GM12878 (cell line): Measurements from ENCODE around the gene C9. TPM values are rescaled to one million over a fixed set of nuclear protein-coding genes. Genes with fewer than 3 reads are reported as not detected.

Experiments used
- ATAC-seq: fragments of 200-7000 bp; cut with Tn5 transposase; 3 replicates; pipeline ENCODE4 v1.9.1; 2020; ENCODE audit warnings: mild to moderate bottlenecking, moderate library complexity
- BruUV-seq: library from RNA; stranded (reverse); fragments of 400-500 nt; replicated peaks from 2 replicates; lab custom pipeline; 2021; lab: Mats Ljungman, UMichigan
- CTCF ChIA-PET: fragments of 300-600 bp; sonication (Branson Sonifier 250); formaldehyde crosslinking; extraction: SDS; loops from one replicate; lab custom pipeline; 2021; ENCODE audit warnings: inconsistent platforms; lab: Yijun Ruan, JAX
- POLR2A ChIA-PET: fragments of 350-600 bp; formaldehyde crosslinking; extraction: SDS; loops from one replicate; lab custom pipeline; 2021; ENCODE audit warnings: inconsistent platforms; lab: Charles Lee
- RAD21 ChIA-PET: fragments of 300-600 bp; sonication (Branson Sonifier 250); formaldehyde crosslinking; loops from one replicate; lab custom pipeline; 2023; ENCODE audit warnings: antibody characterized with exemption; ENCODE audit not compliant: unreplicated experiment; lab: Charles Lee
- SMC1A ChIA-PET: fragments of 300-600 bp; sonication (Branson Sonifier 250); formaldehyde crosslinking; loops from one replicate; lab custom pipeline; 2023; ENCODE audit not compliant: unreplicated experiment, uncharacterized antibody; lab: Charles Lee
- DNase-seq: peaks from one replicate; pipeline ENCODE4 v3.0.0-alpha.2; 2011; ENCODE audit warnings: low read depth, low spot score
- FAIRE-seq: peaks from 3 replicates; lab custom pipeline; 2011; peaks lifted over from hg19 to GRCh38; lab: Jason Lieb, UNC
- H2AFZ ChIP-seq: 2 replicates; pipeline ENCODE4 v1.6.0; 2011; ENCODE audit warnings: low read depth, low read length, control low read depth; ENCODE audit not compliant: control insufficient read depth
- H3K27ac ChIP-seq: 2 replicates; pipeline ENCODE4 v1.5.1; 2011; ENCODE audit warnings: control low read depth; ENCODE audit not compliant: control insufficient read depth, insufficient read depth
- H3K27me3 ChIP-seq, 2 experiments: replicated peaks in 1 of 2; 2 replicates each; pipeline versions ENCODE4 v1.6.0 to v1.6.1; 2011; ENCODE audit warnings: low read length in 1 of 2; ENCODE audit not compliant: control insufficient read depth in 2 of 2, insufficient read depth in 2 of 2
- H3K36me3 ChIP-seq, 2 experiments: 2 replicates each; pipeline ENCODE4 v1.5.1; 2011; ENCODE audit warnings: low read length in 1 of 2; ENCODE audit not compliant: control insufficient read depth in 2 of 2, insufficient read depth in 2 of 2
- H3K4me1 ChIP-seq: 2 replicates; pipeline ENCODE4 v1.6.1; 2011; ENCODE audit warnings: mild to moderate bottlenecking, low read length, moderate library complexity, mixed read lengths; ENCODE audit not compliant: control insufficient read depth, insufficient read depth
- H3K4me2 ChIP-seq: 2 replicates; pipeline ENCODE4 v1.6.0; 2011; ENCODE audit warnings: control low read depth; ENCODE audit not compliant: control insufficient read depth, insufficient read depth
- H3K4me3 ChIP-seq: fragments of 200-600 bp; sonication (generic); 2 replicates; pipeline ENCODE4 v1.5.1; 2016
- H3K79me2 ChIP-seq: 2 replicates; pipeline ENCODE4 v1.6.0; 2011; ENCODE audit warnings: low read length; ENCODE audit not compliant: control insufficient read depth, insufficient read depth
- H3K9ac ChIP-seq: 2 replicates; pipeline ENCODE4 v1.8.0; 2011; ENCODE audit warnings: low read length, control low read depth, mixed read lengths; ENCODE audit not compliant: control insufficient read depth, insufficient read depth
- H3K9me3 ChIP-seq: replicated peaks from 3 replicates; pipeline ENCODE4 v1.5.1; 2011; ENCODE audit warnings: mild to moderate bottlenecking, low read length; ENCODE audit not compliant: control insufficient read depth, insufficient read depth
- H4K20me1 ChIP-seq: 2 replicates; pipeline ENCODE4 v1.6.0; 2011; ENCODE audit not compliant: control insufficient read depth, insufficient read depth
- CBX5 ChIP-seq: sonication (generic); IDR thresholded peaks from 2 replicates; pipeline ENCODE4 v1.6.1; 2016; ENCODE audit warnings: low read depth, moderate library complexity, mild to moderate bottlenecking, inconsistent platforms
- KAT2A ChIP-seq: conservative IDR thresholded peaks from 2 replicates; pipeline ENCODE4 v1.6.1; 2011; ENCODE audit warnings: low read depth, low read length; ENCODE audit not compliant: control insufficient read depth
- MYC ChIP-seq: IDR thresholded peaks from 2 replicates; pipeline ENCODE4 v1.6.1; 2011; ENCODE audit warnings: mild to moderate bottlenecking, low read length, moderate library complexity, inconsistent platforms; ENCODE audit not compliant: insufficient read depth, insufficient replicate concordance, insufficient read length, severe bottlenecking
- NFXL1 ChIP-seq: fragments of 450-650 bp; IDR thresholded peaks from 2 replicates; pipeline ENCODE4 v1.6.1; 2017; ENCODE audit warnings: antibody characterized with exemption, mild to moderate bottlenecking, borderline replicate concordance
- RB1 ChIP-seq: fragments of 450-650 bp; formaldehyde crosslinking; IDR thresholded peaks from 2 replicates; pipeline ENCODE4 v1.6.1; 2017; ENCODE audit warnings: mild to moderate bottlenecking, borderline replicate concordance
- SIX5 ChIP-seq: IDR thresholded peaks from 2 replicates; pipeline ENCODE4 v1.6.1; 2011; ENCODE audit warnings: mild to moderate bottlenecking, low read depth, low read length, moderate library complexity; ENCODE audit not compliant: severe bottlenecking
- SKIL ChIP-seq: fragments of 450-650 bp; IDR thresholded peaks from 2 replicates; pipeline ENCODE4 v1.6.1; 2017; ENCODE audit warnings: mild to moderate bottlenecking, low read depth, inconsistent platforms; ENCODE audit not compliant: poor library complexity, severe bottlenecking
- TCF7 ChIP-seq: IDR thresholded peaks from 2 replicates; pipeline ENCODE4 v1.6.1; 2014; ENCODE audit warnings: antibody characterized with exemption, borderline replicate concordance
- WGBS: methylation state at CpG from one replicate; pipeline ENCODE4 v1.1.6; 2016; ENCODE audit warnings: low lambda C conversion rate; ENCODE audit not compliant: insufficient replicate concordance, insufficient coverage; ENCODE audit errors: missing lambda C conversion rate; 5-methylcytosine and 5-hydroxymethylcytosine counted together
- in situ Hi-C: fragments of 300-500 bp; cut with MboI; formaldehyde crosslinking; loops from 9 replicates; pipeline ENCODE4 v1.14.3; 2018; ENCODE audit warnings: mixed read lengths
- intact Hi-C: fragments of 100-400 bp; cut with micrococcal nuclease; formaldehyde crosslinking; loops from one replicate; pipeline ENCODE4 v1.14.2; 2022; ENCODE audit not compliant: unreplicated experiment
- polyA plus RNA-seq, 11 experiments: library from polyadenylated mRNA; depleted of rRNA in 4 of 11; unstranded in 6 of 11; stranded (reverse) in 5 of 11; fragments of >200 nt; fragmentation: Nextera tagmentation in 4 of 11; fragmentation: Illumina TruSeq in 1 of 11; extraction: Ambion mirVana in 4 of 11; extraction: Trizol in 1 of 11; gene quantifications; 1 replicate in 1 of 11; 2 replicates in 10 of 11; pipeline versions ENCODE4 v1.2.1 to v1.2.3, GENCODE V29; 2011 to 2016; ENCODE audit warnings: inconsistent platforms in 2 of 11, missing spikeins in 2 of 11, low read depth in 1 of 11
- total RNA-seq, 4 experiments: library from RNA; depleted of rRNA in 3 of 4; stranded (reverse); fragments of >200 nt in 3 of 4; fragmentation: Illumina TruSeq in 1 of 4; extraction: Trizol in 1 of 4; gene quantifications; 2 replicates each; pipeline versions ENCODE4 v1.2.1 to v1.2.3, GENCODE V29; 2013 to 2021
- TF ChIP-seq, protein P1 (sequence below): fragments of 450-650 bp; IDR thresholded peaks from 2 replicates; pipeline ENCODE4 v1.6.1; 2017; ENCODE audit warnings: mild to moderate bottlenecking, moderate library complexity
- TF ChIP-seq, protein P2 (sequence below): fragments of 450-650 bp; IDR thresholded peaks from 2 replicates; pipeline ENCODE4 v1.6.1; 2018; ENCODE audit warnings: borderline replicate concordance, mild to moderate bottlenecking; ENCODE audit not compliant: partially characterized antibody
- TF ChIP-seq, protein P3 (sequence below), 3 experiments: IDR thresholded peaks in 2 of 3; conservative IDR thresholded peaks in 1 of 3; 2 replicates each; pipeline ENCODE4 v1.5.1; 2011; ENCODE audit warnings: low read depth in 3 of 3, low read length in 3 of 3, mild to moderate bottlenecking in 3 of 3, control low read depth in 2 of 3, moderate library complexity in 2 of 3, inconsistent platforms in 1 of 3, mixed read lengths in 1 of 3; ENCODE audit not compliant: control insufficient read depth in 2 of 3, insufficient read depth in 1 of 3; ENCODE audit errors: extremely low read depth in 1 of 3

C9 gene
- total and polyA plus RNA-seq, 10 of the 15 experiments (the other 5 are each of a cell fraction or from before 2014, with no cell fraction given), result 0.54 TPM; not detected in 9

GRCh38 chr5:39333104-39333503, 31.2 kb downstream of the C9 start:
- intact Hi-C loops, result no loop called here
- no TSS peak for BruUV-seq
- RAD21 ChIA-PET, result no interaction called here
- FAIRE-seq, result no peak
- SMC1A ChIA-PET, result no interaction called here
- POLR2A ChIA-PET, result no interaction called here
- H3K9ac ChIP-seq, result no peak overlapping the region
- H3K36me3 ChIP-seq, result no peaks in the 10 kb centered on the region
- DNase-seq, result no peak
- no peaks in the 10 kb centered on the region for H3K79me2 ChIP-seq
- H3K4me1 ChIP-seq, result no peaks in the 10 kb centered on the region
- no peak for ATAC-seq
- H2AFZ ChIP-seq, result no peak overlapping the region
- H3K27ac ChIP-seq, result no peak overlapping the region
- CTCF ChIA-PET, result no interaction called here
- WGBS, result 85% methylated on average over 1 of the region's 1 CpG
- in situ Hi-C loops, result no loop called here
- no peak for TF ChIP-seq SKIL
- TF ChIP-seq TCF7, result no peak
- TF ChIP-seq, protein P1, sequence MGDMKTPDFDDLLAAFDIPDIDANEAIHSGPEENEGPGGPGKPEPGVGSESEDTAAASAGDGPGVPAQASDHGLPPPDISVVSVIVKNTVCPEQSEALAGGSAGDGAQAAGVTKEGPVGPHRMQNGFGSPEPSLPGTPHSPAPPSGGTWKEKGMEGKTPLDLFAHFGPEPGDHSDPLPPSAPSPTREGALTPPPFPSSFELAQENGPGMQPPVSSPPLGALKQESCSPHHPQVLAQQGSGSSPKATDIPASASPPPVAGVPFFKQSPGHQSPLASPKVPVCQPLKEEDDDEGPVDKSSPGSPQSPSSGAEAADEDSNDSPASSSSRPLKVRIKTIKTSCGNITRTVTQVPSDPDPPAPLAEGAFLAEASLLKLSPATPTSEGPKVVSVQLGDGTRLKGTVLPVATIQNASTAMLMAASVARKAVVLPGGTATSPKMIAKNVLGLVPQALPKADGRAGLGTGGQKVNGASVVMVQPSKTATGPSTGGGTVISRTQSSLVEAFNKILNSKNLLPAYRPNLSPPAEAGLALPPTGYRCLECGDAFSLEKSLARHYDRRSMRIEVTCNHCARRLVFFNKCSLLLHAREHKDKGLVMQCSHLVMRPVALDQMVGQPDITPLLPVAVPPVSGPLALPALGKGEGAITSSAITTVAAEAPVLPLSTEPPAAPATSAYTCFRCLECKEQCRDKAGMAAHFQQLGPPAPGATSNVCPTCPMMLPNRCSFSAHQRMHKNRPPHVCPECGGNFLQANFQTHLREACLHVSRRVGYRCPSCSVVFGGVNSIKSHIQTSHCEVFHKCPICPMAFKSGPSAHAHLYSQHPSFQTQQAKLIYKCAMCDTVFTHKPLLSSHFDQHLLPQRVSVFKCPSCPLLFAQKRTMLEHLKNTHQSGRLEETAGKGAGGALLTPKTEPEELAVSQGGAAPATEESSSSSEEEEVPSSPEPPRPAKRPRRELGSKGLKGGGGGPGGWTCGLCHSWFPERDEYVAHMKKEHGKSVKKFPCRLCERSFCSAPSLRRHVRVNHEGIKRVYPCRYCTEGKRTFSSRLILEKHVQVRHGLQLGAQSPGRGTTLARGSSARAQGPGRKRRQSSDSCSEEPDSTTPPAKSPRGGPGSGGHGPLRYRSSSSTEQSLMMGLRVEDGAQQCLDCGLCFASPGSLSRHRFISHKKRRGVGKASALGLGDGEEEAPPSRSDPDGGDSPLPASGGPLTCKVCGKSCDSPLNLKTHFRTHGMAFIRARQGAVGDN, result no peak
- no peak for TF ChIP-seq SIX5
- TF ChIP-seq, protein P2, sequence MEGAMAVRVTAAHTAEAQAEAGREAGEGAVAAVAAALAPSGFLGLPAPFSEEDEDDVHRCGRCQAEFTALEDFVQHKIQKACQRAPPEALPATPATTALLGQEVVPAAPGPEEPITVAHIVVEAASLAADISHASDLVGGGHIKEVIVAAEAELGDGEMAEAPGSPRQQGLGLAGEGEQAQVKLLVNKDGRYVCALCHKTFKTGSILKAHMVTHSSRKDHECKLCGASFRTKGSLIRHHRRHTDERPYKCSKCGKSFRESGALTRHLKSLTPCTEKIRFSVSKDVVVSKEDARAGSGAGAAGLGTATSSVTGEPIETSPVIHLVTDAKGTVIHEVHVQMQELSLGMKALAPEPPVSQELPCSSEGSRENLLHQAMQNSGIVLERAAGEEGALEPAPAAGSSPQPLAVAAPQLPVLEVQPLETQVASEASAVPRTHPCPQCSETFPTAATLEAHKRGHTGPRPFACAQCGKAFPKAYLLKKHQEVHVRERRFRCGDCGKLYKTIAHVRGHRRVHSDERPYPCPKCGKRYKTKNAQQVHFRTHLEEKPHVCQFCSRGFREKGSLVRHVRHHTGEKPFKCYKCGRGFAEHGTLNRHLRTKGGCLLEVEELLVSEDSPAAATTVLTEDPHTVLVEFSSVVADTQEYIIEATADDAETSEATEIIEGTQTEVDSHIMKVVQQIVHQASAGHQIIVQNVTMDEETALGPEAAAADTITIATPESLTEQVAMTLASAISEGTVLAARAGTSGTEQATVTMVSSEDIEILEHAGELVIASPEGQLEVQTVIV, result no peak
- no peak for TF ChIP-seq MYC
- no peak for TF ChIP-seq RB1
- no peak for TF ChIP-seq NFXL1
- no peak for TF ChIP-seq CBX5
- TF ChIP-seq, protein P3, sequence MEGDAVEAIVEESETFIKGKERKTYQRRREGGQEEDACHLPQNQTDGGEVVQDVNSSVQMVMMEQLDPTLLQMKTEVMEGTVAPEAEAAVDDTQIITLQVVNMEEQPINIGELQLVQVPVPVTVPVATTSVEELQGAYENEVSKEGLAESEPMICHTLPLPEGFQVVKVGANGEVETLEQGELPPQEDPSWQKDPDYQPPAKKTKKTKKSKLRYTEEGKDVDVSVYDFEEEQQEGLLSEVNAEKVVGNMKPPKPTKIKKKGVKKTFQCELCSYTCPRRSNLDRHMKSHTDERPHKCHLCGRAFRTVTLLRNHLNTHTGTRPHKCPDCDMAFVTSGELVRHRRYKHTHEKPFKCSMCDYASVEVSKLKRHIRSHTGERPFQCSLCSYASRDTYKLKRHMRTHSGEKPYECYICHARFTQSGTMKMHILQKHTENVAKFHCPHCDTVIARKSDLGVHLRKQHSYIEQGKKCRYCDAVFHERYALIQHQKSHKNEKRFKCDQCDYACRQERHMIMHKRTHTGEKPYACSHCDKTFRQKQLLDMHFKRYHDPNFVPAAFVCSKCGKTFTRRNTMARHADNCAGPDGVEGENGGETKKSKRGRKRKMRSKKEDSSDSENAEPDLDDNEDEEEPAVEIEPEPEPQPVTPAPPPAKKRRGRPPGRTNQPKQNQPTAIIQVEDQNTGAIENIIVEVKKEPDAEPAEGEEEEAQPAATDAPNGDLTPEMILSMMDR (IDR thresholded peaks at IDR 0.05 in 2 of 3, conservative IDR thresholded peaks at IDR 0.05 in 1 of 3; ENCODE audit: control insufficient read depth in 2 of 3, extremely low read depth in 1 of 3, insufficient read depth in 1 of 3, low read depth in 3 of 3, low read length in 3 of 3), result no peak
- TF ChIP-seq KAT2A, result no peak
- TF ChIP-seq, all 136 proteins: peak for 0
- H3K4me2 ChIP-seq, result no peak overlapping the region
- H3K27me3 ChIP-seq, result no peaks in the 10 kb centered on the region
- no peaks in the 10 kb centered on the region for H4K20me1 ChIP-seq
- no peak overlapping the region for H3K4me3 ChIP-seq
- no peaks in the 10 kb centered on the region for H3K9me3 ChIP-seq
